Uterus (tissue), 4 donors: ENCODE data around the gene USP9Y. TPM values are rescaled to one million over a fixed set of nuclear protein-coding genes. Genes with fewer than 3 reads are reported as not detected.

ENCODE experiments used
- DNase-seq, 2 donors: peaks; one replicate each; pipeline ENCODE4 v3.0.0-alpha.2; 2019 to 2020
- H3K27ac ChIP-seq, 2 donors: fragments of 200-600 bp; sonication (generic); 1 replicate in 1 of 2; 2 replicates in 1 of 2; pipeline ENCODE4 v1.5.1; 2016 to 2018
- H3K27me3 ChIP-seq, 2 donors: fragments of 200-600 bp; sonication (generic); one replicate each; pipeline ENCODE4 v1.5.1; 2018 to 2019; ENCODE audit warnings: control low read depth in 1 of 2
- H3K36me3 ChIP-seq, 2 donors: fragments of 200-600 bp; sonication (generic); one replicate each; pipeline ENCODE4 v1.5.1; 2019; ENCODE audit warnings: control low read depth in 1 of 2
- H3K4me1 ChIP-seq, 2 donors: fragments of 200-600 bp; sonication (generic); one replicate each; pipeline ENCODE4 v1.5.1; 2018 to 2019; ENCODE audit warnings: control low read depth in 1 of 2
- H3K4me3 ChIP-seq, 2 donors: fragments of 200-600 bp; sonication (generic); 1 replicate in 1 of 2; 2 replicates in 1 of 2; pipeline ENCODE4 v1.5.1; 2018 to 2019; ENCODE audit warnings: mild to moderate bottlenecking in 1 of 2
- H3K9me3 ChIP-seq, 2 donors: fragments of 200-600 bp; sonication (generic); one replicate each; pipeline ENCODE4 v1.5.1; 2019; ENCODE audit warnings: control low read depth in 1 of 2
- CTCF ChIP-seq, 4 experiments: fragments of 200-600 bp in 2 of 4; fragments of 450-650 bp in 2 of 4; sonication (generic) in 2 of 4; IDR thresholded peaks; one replicate each; pipeline ENCODE4 v1.5.1; 2016 to 2019; ENCODE audit warnings: antibody characterized with exemption in 4 of 4, mild to moderate bottlenecking in 2 of 4, moderate library complexity in 1 of 4
- POLR2A ChIP-seq, 2 donors: fragments of 450-650 bp; IDR thresholded peaks; one replicate each; pipeline ENCODE4 v1.6.1; 2016; ENCODE audit warnings: antibody characterized with exemption in 2 of 2, mild to moderate bottlenecking in 1 of 2, moderate library complexity in 1 of 2
- intact Hi-C: fragments of 100-400 bp; cut with DNase I; formaldehyde crosslinking; loops from one replicate; pipeline ENCODE4 v1.15.1; 2023; ENCODE audit warnings: low total_unique reads
- total RNA-seq, 4 donors: library from RNA; depleted of rRNA in 3 of 4; stranded (reverse); fragments of >200 nt in 3 of 4; gene quantifications; one replicate each; pipeline versions ENCODE4 v1.1.0 to v1.2.4, GENCODE V29; 2014 to 2023
- donor health status: DM: yes; HTN: yes; CAD: no.

USP9Y gene
- total RNA-seq, 4 donors from 2014 or later: not detected

GRCh38 chrY:12678111-12678510 lies 22.9 kb upstream of the USP9Y start:
- H3K27me3 ChIP-seq: no peaks in the 10 kb centered on the region
- intact Hi-C loops: no loop called here
- no peaks in the 10 kb centered on the region for H3K36me3 ChIP-seq
- no peaks in the 10 kb centered on the region for H3K9me3 ChIP-seq
- no peaks in the 10 kb centered on the region for H3K4me1 ChIP-seq
- TF ChIP-seq CTCF (IDR thresholded peaks at IDR 0.05) (no peak), POLR2A (IDR thresholded peaks at IDR 0.05) (no peak)
- no peak overlapping the region for H3K4me3 ChIP-seq
- H3K27ac ChIP-seq: no peak overlapping the region
- DNase-seq: no peak

- no peak for DNase-seq
- Histone ChIP-seq H3K9me3 (no peaks in the 10 kb centered on the region), H3K27me3 (no peaks in the 10 kb centered on the region), H3K4me1 (no peaks in the 10 kb centered on the region), H3K27ac (no peak overlapping the region), H3K4me3 (no peak overlapping the region), H3K36me3 (no peaks in the 10 kb centered on the region)
- intact Hi-C loops: no loop called here
- TF ChIP-seq POLR2A (IDR thresholded peaks at IDR 0.05) (no peak), CTCF (IDR thresholded peaks at IDR 0.05) (no peak)
These were observed 19.5 kb upstream of the USP9Y start for GRCh38 chrY:12681535-12681934.

GRCh38 chrY:12688337-12688736 lies 12.7 kb upstream of the USP9Y start:
- intact Hi-C loops: no loop called here
- no peaks in the 10 kb centered on the region for H3K4me1 ChIP-seq

GRCh38 chrY:12700087-12700486 lies 944 bp upstream of the USP9Y start:
- no peaks in the 10 kb centered on the region for H3K9me3 ChIP-seq
- no peaks in the 10 kb centered on the region for H3K4me1 ChIP-seq
- H3K27ac ChIP-seq: no peak overlapping the region
- H3K36me3 ChIP-seq: no peaks in the 10 kb centered on the region
- TF ChIP-seq CTCF (IDR thresholded peaks at IDR 0.05) (no peak), POLR2A (IDR thresholded peaks at IDR 0.05) (no peak)
- H3K27me3 ChIP-seq: no peaks in the 10 kb centered on the region
- intact Hi-C loops: no loop called here
- no peak overlapping the region for H3K4me3 ChIP-seq
- DNase-seq: no peak

More at GRCh38 chrY:12688337-12688736, 12.7 kb upstream of the USP9Y start:
- H3K27ac ChIP-seq: no peak overlapping the region
- H3K27me3 ChIP-seq: no peaks in the 10 kb centered on the region
- DNase-seq: no peak
- H3K9me3 ChIP-seq: no peaks in the 10 kb centered on the region
- H3K36me3 ChIP-seq: no peaks in the 10 kb centered on the region
- no peak overlapping the region for H3K4me3 ChIP-seq
- no peak for TF ChIP-seq CTCF (IDR thresholded peaks at IDR 0.05)
- no peak for TF ChIP-seq POLR2A (IDR thresholded peaks at IDR 0.05)

- intact Hi-C loops: no loop called here
- no peak for TF ChIP-seq CTCF (IDR thresholded peaks at IDR 0.05)
- no peak for TF ChIP-seq POLR2A (IDR thresholded peaks at IDR 0.05)
- no peaks in the 10 kb centered on the region for H3K4me1 ChIP-seq
- no peaks in the 10 kb centered on the region for H3K27me3 ChIP-seq
- H3K36me3 ChIP-seq: no peaks in the 10 kb centered on the region
- no peaks in the 10 kb centered on the region for H3K9me3 ChIP-seq
- no peak overlapping the region for H3K27ac ChIP-seq
- no peak overlapping the region for H3K4me3 ChIP-seq
- no peak for DNase-seq
These were observed 1.1 kb downstream of the USP9Y start for GRCh38 chrY:12702174-12702573.
